ENCODE data around the gene CCT3.
"Not testable (repeated sequence)": the region's sequence is repeated elsewhere in the genome, so short reads cannot be mapped to it uniquely, and the experiment has no call there.

The CCT3 gene

GRCh38 chr1:156356875-156357534 is 18.9 kb upstream of the CCT3 start:
- Mint-ChIP-seq H3K4me1 (peaks cover 14% of the 10 kb centered on the region), H3K9me3 (no peaks in the 10 kb centered on the region), H3K27ac (peak overlapping the region in 1 of 2 donors; percentile 9), H3K4me3 (peak overlapping the region in 1 of 2 donors; percentile 42), H3K27me3 (peaks cover 47% of the 10 kb centered on the region)
- ATAC-seq (peak; percentile 99), DNase-seq (peak; percentile 61 to 69)

DNA sequence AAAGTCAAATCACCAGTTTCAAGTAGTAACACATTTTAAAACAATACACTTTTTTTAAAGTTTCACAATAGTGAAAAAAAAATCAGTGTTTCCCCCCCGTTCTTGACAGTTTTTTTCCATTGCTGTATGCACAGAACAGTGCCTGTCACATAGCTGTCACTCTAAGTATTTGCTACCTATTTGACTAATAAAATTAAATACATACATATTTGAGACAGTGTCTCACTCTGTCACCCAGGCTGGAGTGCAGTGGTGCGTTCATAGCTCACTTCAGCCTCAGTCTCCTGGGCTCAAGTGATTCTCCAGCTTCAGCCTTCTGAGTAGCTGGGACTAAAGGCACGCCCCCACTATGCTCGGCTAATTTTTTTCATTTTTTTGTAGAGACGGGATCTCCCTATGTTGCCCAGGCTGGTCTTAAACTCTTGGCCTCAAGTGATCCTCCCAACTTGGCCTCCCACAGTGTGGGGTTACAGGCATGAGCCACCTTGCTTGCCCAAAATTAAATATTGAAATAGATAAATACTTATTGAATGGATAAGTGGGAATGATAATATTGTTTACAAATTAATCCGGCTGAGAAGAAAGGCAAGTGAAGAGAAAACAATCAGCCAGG is 18.3 kb upstream of the CCT3 start:
- ATAC-seq (no peak), DNase-seq (no peak)
- peak overlapping the region in 1 of 2 donors; percentile 9 for H3K27ac Mint-ChIP-seq
- H3K9me3 Mint-ChIP-seq: no peaks in the 10 kb centered on the region
- no peak overlapping the region for H3K4me3 Mint-ChIP-seq
- H3K4me1 Mint-ChIP-seq: peaks cover 14% of the 10 kb centered on the region
- H3K27me3 Mint-ChIP-seq: peaks cover 47% of the 10 kb centered on the region

- Mint-ChIP-seq H3K4me1 (peaks cover 13% of the 10 kb centered on the region), H3K27me3 (peaks cover 26% of the 10 kb centered on the region), H3K27ac (peak overlapping the region in 1 of 2 donors; percentile 19)
- not testable (repeated sequence) for H3K9me3 Mint-ChIP-seq, DNase-seq, H3K4me3 Mint-ChIP-seq, ATAC-seq
Measured at GRCh38 chr1:156352481-156352880, 14.4 kb upstream of the CCT3 start.

DNA sequence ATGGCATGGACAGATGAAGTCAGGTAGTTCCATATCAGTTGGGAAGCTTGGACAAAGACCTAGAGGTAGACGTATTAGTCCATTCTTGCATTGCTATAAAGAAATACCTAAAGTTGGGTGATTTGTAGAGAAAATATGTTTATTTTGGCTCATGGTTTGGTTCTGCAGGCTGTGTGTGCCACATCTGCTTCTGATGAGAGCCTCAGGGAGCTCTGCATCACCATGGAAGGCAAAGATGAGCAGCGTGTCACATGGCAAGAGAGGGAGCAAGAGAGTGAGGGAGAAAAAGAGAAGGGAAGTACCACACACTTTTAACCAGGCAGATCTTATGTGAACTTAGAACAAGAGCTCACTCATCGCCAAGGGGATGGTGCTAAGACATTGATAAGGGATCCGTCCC is 9.2 kb upstream of the CCT3 start:
- H3K9me3 Mint-ChIP-seq: no peaks in the 10 kb centered on the region
- no peak overlapping the region for H3K4me3 Mint-ChIP-seq
- no peak overlapping the region for H3K27ac Mint-ChIP-seq
- no peak for ATAC-seq
- DNase-seq: no peak
- H3K27me3 Mint-ChIP-seq: peaks cover 16% of the 10 kb centered on the region
- no peaks in the 10 kb centered on the region for H3K4me1 Mint-ChIP-seq

DNA sequence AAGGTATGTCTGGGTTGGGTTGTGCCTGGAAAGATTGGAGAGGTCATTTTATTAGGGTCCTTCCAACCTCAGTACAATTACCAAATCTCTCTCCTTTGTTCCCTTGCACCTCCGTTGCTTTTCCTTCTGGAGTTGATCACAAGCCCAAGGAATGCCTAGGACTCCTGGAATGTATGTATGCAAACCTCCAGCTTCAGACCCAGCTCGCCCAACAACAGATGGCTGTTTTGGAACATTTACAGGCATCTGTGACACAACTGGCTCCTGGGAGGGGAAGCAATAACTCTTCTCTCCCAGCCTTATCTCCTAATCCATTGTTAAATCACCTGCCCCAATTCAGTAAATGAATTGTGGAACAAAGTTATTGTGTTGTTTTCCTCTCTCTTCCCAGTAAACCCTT is 8.5 kb upstream of the CCT3 start:
- peaks cover 14% of the 10 kb centered on the region for H3K27me3 Mint-ChIP-seq
- no peaks in the 10 kb centered on the region for H3K4me1 Mint-ChIP-seq
- H3K27ac Mint-ChIP-seq: no peak overlapping the region
- no peaks in the 10 kb centered on the region for H3K9me3 Mint-ChIP-seq
- ATAC-seq (no peak), DNase-seq (no peak)
- no peak overlapping the region for H3K4me3 Mint-ChIP-seq

- H3K27ac Mint-ChIP-seq, H3K4me1 Mint-ChIP-seq, ATAC-seq, H3K4me3 Mint-ChIP-seq, H3K9me3 Mint-ChIP-seq, DNase-seq: not testable (repeated sequence)
- peaks cover 14% of the 10 kb centered on the region for H3K27me3 Mint-ChIP-seq
Measured at GRCh38 chr1:156346035-156346434, 7.9 kb upstream of the CCT3 start.

DNA sequence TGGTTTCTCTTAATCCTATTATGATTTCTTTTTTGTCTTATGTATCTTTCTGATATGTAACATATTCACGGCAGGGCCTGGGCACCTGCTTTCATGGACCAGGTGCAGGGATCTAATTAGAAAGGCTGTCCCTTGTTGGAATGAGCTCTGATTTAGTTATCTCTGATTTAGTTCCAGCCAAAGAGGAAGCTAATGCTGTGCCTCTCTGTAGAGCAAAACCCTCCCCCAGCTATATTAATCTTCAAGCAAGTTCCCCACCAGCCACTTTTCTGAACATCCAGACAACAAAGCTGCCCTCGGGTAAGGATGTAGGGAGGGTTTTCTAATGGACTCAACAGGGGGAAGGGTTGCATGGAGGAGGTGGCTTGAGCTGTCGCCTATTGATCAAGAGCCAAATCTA is 6.3 kb upstream of the CCT3 start:
- H3K9me3 Mint-ChIP-seq: no peaks in the 10 kb centered on the region
- no peak overlapping the region for H3K4me3 Mint-ChIP-seq
- no peak overlapping the region for H3K27ac Mint-ChIP-seq
- H3K4me1 Mint-ChIP-seq: peaks cover under 1% of the 10 kb centered on the region
- DNase-seq: no peak
- no peak for ATAC-seq
- H3K27me3 Mint-ChIP-seq: peaks cover 14% of the 10 kb centered on the region

GRCh38 chr1:156342166-156342955 is 4.3 kb upstream of the CCT3 start:
- Mint-ChIP-seq H3K9me3 (no peaks in the 10 kb centered on the region), H3K4me3 (no peak overlapping the region), H3K27ac (no peak overlapping the region), H3K27me3 (peaks cover 11% of the 10 kb centered on the region), H3K4me1 (peaks cover 8% of the 10 kb centered on the region)
- ATAC-seq: no peak
- DNase-seq: no peak

DNA sequence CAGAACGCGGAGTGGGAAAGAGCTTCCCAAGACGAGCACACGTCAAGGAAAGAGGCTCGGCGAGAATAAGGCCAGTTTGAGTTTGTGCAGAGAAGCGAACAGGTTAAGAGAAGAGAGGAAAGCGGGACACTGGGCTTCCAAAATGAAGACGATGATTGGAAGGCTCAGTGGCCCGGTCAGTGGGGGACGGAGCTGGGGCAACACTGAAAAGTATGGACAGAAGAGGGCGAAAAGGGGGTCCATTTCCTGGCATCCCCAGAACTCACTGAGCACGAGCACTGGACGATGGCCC is 258 bp downstream of the CCT3 start:
- H3K9me3 Mint-ChIP-seq: no peaks in the 10 kb centered on the region
- H3K27me3 Mint-ChIP-seq: no peaks in the 10 kb centered on the region
- no peak for ATAC-seq
- no peak for DNase-seq
- peaks cover 39% of the 10 kb centered on the region for H3K4me1 Mint-ChIP-seq
- H3K4me3 Mint-ChIP-seq: peak overlapping the region; percentile 96 to 98
- H3K27ac Mint-ChIP-seq: peak overlapping the region; percentile 94 to 97

- DNase-seq (no peak), ATAC-seq (no peak)
- Mint-ChIP-seq H3K27me3 (no peaks in the 10 kb centered on the region), H3K4me1 (peaks cover 39% of the 10 kb centered on the region), H3K4me3 (peak overlapping the region; percentile 96 to 98), H3K9me3 (no peaks in the 10 kb centered on the region), H3K27ac (peak overlapping the region; percentile 94 to 97)
Measured at GRCh38 chr1:156337052-156337887, 822 bp downstream of the CCT3 start.

GRCh38 chr1:156336242-156336641 is 1.9 kb downstream of the CCT3 start:
- Mint-ChIP-seq H3K4me1 (peaks cover 39% of the 10 kb centered on the region), H3K4me3 (peak overlapping the region; percentile 96 to 98), H3K27ac (no peak overlapping the region), H3K27me3 (no peaks in the 10 kb centered on the region), H3K9me3 (no peaks in the 10 kb centered on the region)
- ATAC-seq (no peak), DNase-seq (no peak)

GRCh38 chr1:156323179-156323578 is 14.9 kb downstream of the CCT3 start:
- not testable (repeated sequence) for H3K4me1 Mint-ChIP-seq, H3K4me3 Mint-ChIP-seq, H3K27ac Mint-ChIP-seq, H3K27me3 Mint-ChIP-seq, ATAC-seq, H3K9me3 Mint-ChIP-seq, DNase-seq

DNA sequence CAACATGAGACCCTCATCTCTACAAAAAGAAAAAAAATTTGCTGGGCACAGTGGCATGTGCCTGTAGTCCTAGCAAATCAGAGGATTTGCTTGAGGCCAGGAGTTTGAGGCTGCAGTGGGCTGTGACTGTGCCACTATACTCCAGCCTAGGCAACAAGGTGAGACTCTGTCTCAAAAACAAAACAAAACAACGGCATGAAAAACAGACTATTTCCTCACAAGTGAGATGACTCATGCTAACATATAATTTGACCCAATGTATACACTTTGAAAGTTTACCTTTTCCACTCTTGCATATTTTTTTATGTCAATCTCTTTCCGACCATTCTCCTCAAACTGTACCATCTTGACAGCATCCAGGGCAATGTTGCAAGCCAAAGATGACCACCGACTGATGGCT is 17.5 kb downstream of the CCT3 start:
- H3K9me3 Mint-ChIP-seq: no peaks in the 10 kb centered on the region
- H3K27me3 Mint-ChIP-seq: no peaks in the 10 kb centered on the region
- ATAC-seq (no peak), DNase-seq (no peak)
- no peaks in the 10 kb centered on the region for H3K4me1 Mint-ChIP-seq
- no peak overlapping the region for H3K4me3 Mint-ChIP-seq
- H3K27ac Mint-ChIP-seq: peak overlapping the region in 1 of 2 donors; percentile 25

GRCh38 chr1:156319664-156320063 is 18.4 kb downstream of the CCT3 start:
- H3K9me3 Mint-ChIP-seq: no peaks in the 10 kb centered on the region
- H3K27ac Mint-ChIP-seq: no peak overlapping the region
- no peaks in the 10 kb centered on the region for H3K27me3 Mint-ChIP-seq
- DNase-seq (peak in 1 of 2 donors; percentile 16), ATAC-seq (no peak)
- no peak overlapping the region for H3K4me3 Mint-ChIP-seq
- no peaks in the 10 kb centered on the region for H3K4me1 Mint-ChIP-seq

DNA sequence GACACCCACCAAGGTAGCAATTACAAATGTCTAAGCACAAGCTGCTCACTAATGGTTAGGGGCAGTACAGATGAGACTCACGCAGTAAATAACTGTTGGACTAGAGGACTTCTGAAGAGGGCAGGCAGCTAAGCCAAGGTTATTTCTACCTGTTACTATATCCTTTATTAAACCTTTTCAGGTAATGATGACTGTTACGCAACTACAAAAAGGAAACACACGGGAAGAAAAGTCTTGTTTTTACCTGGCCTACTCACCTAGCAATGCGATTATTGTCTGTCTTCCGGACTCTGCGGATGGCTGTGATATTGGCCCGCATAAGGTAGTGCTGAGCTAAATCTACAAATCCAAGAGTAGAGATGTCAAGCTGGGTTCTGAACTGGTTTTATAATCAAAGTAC is 21.2 kb downstream of the CCT3 start:
- no peak for DNase-seq
- ATAC-seq: no peak
- Mint-ChIP-seq H3K4me1 (no peaks in the 10 kb centered on the region), H3K27me3 (no peaks in the 10 kb centered on the region), H3K4me3 (no peak overlapping the region), H3K27ac (no peak overlapping the region), H3K9me3 (no peaks in the 10 kb centered on the region)
